ENCODE data around the gene SAMM50.

Gene SAMM50

GRCh38 chr22:43980996-43981395 is 25.8 kb downstream of the SAMM50 start:
- no peak for DNase-seq

DNA sequence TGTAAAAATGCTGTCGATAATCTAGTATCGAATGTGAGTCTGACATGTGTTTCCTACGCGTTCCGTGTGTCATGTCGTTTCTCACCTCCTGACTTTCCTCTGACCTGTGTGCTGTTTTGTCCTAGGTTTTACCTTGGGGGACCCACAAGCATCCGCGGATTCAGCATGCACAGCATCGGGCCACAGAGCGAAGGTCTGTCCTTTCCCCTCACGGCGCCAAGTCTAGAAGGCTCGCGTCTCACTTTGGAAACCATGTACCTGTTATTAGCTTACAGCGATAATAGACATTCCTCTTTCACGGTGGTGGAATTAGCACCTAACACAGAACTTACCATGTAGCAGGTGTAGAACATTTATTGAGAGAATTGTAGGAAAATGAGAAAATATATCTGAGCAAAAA is 28.6 kb downstream of the SAMM50 start:
- no peak for DNase-seq

DNA sequence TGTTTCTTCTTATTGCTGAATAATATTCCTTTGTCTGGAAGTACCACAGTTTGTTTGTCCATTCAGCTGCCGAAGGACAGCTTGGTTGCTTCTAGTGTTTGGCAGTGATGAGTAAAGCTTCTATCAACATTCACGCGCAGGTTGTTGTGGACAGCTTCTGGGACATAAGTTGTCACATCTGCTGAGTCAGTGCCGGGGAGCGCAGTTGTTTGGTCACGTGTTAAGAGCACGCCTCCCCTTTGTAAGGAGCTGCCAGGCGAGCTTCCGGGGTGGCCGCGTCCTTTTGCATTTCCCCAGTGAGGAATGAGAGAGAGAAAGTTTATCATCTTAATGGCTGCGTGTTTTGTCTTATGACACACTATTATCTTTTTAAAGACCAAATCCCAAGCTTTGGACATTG is 30.3 kb downstream of the SAMM50 start:
- DNase-seq = no peak

DNA sequence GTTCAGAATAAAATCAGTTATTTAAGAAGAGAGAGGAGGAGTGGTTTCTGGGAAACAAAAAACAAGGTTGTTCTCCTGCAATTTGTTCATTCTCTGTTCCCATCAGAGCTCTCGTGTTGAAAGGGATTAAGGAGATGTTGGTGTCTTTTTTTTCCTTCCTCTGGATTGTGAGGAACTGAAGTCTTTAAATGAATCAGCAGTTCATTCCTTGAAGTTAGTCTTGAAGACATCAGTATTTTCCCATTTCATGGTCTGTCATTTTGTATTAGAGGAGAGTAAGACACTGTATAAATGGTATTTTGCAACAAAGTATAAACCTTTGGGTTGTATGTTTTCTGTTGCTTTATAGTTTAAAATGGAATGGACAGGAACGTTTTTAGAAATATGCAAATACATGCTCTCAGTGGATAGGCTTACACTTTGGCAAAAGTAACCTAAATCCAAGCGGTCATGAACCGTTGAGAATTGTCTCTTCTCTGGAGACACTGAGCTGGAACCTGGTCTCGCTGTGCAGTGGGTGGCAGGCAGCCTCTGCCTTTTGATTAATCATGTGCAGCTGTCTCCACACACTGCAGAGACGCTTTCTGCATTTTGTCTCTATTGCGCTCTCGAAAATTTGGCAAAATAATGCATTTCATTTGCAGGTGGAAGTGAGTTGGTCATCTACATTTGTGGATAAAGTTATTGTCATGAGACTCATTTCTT is 33.0 kb downstream of the SAMM50 start:
- DNase-seq = no peak

- DNase-seq = no peak
Measured at GRCh38 chr22:43988960-43989359, 33.7 kb downstream of the SAMM50 start.

- no peak for DNase-seq
Measured at GRCh38 chr22:43990044-43990443, 34.8 kb downstream of the SAMM50 start.

GRCh38 chr22:43991316-43992020 is 36.2 kb downstream of the SAMM50 start:
- no peak for DNase-seq

GRCh38 chr22:43992331-43992821 is 37.1 kb downstream of the SAMM50 start:
- DNase-seq = no peak

DNA sequence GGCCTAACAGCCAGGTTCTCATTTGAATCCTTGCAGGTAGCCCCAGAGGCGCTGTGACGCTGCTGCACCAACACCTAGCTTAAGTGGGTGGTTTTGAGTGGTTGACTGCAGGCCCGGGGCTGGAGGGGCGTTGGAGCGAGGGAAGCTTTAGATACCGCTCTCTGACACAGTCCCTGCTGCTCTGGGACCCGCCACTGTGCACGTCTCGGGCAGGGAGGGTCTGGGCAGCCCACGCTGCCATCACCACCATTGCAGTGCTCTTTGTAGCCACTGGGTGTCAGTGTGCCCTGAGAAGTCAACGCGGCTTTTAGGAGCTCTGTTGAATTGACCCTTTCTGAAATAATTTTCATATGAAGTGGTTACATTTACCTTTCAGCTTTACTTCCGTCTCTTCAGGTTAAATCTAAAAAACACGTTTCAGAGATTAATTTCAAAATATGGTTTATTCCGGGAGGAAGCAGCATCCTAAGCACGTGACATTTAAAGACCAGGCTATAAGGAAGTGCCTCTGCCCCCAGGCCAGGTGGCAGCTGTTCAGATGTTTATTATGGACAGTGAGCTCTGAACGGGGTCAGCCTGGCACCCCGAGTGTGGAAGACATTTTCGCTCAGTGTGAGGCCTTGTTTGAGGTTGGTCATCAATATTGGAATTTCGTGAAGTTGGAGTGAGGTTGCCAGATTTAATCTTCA is 38.0 kb downstream of the SAMM50 start:
- peak; percentile 66 for DNase-seq

DNA sequence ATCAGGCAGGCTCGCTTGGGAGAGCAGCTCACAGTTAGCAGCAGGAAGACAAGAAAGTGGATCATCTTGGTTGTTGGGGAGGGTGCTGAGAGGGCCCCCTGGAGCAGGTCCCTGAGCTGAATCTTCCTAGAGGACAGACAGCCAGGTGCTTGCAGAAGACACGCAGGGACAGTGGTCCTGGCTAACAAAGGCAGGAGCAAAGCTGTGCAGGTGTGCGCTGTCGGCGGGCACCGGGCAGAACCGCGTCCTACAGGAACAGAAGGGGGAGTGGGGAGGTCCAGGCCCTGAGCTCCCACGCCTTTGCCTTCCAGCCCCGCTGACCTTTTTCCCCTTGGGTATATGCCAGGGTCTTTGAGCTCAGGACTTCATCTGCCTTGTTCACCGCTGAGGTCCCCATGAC is 38.8 kb downstream of the SAMM50 start:
- DNase-seq = no peak

GRCh38 chr22:43994416-43994815 is 39.2 kb downstream of the SAMM50 start:
- no peak for DNase-seq

- DNase-seq = no peak
Measured at GRCh38 chr22:43995057-43995685, 39.9 kb downstream of the SAMM50 start.

- no peak for DNase-seq
Measured at GRCh38 chr22:43995798-43996169, 40.5 kb downstream of the SAMM50 start.

GRCh38 chr22:43996170-43996980 is 41.1 kb downstream of the SAMM50 start:
- DNase-seq = peak; percentile 79

- DNase-seq = no peak
Measured at GRCh38 chr22:43996981-43997265, 41.7 kb downstream of the SAMM50 start.

DNA sequence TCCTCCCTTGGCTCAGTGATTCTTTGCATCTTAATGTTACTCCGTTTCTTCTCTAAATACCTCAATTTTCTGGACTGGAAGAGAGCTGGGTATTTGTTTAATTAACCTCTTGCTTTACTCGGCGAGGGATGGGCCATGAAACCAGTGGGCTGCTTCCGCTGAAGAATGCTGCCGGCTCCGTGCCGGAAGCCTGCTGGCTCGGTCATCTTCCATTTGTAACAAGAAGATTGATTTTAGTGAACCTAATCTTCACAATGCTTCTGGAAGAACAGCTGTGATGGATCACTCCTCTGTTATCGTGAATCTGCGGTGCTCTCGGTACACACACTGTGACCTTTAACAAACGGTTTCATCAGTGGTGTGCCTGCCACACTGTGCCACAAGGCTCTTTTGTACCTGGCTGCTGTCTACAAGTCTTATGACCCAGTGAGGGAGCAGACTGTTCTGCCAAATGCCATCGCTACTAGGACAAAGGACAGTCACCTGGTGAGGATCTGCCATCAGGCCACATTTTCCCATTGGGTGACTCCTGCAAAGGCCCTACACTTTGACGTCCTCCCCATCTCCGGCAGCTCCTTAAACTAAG is 43.5 kb downstream of the SAMM50 start:
- DNase-seq = no peak

DNA sequence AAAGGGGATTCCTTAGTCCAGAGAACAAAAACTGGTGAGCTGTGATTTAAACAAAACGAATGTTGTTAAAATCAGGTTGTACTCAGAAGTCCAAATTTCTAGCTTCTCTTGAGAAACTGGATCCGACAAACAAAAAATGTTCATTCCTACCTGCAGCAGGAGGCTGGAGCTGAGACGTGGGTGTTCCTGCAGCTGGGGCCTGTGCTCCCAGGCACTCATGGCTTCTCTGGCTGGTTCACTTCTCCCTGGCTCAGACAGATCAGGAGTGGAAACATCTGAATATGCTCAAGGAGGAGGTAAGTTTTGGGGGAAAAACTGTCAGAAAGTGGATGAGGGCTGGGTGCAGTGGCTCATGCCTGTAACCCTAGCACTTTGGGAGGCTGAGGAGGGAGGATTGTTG is 44.1 kb downstream of the SAMM50 start:
- DNase-seq = no peak

DNA sequence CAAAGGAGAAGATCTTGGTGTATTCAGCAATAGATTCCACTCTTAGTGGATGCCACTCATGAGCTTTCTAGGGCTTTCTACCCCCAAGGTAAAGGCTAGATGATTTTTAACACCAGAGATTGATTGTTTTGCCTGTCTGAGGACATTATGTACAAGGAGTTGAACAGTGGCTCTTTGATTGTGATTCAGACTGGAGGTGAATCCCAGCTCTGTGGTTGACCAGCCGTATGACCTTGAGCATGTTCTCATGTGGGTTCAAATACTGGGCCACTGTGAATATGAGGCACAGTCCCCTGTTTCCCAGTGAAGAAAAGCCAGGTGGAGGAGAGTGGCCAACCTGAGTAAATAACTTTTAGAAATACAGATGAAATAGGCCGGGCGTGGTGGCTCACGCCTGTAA is 44.9 kb downstream of the SAMM50 start:
- DNase-seq = no peak

DNA sequence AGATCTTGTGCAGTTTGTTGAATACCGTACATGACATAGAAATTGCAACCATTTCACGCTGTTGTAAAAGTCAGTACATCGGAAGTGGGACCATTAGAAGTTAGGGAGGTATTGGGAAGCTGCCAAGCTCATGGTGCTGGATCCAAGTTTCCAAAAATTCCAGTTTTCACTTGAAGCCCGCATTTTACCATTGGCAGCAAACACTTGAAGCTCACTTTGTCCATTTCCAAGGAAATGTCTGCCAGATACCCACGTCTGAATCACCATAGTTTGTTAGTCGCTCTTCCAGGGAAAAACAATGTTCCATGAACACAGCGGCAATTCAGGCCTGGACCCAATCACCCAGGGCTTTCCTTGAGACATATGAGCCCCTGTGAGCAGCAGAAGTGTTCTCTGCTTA is 46.3 kb downstream of the SAMM50 start:
- DNase-seq = no peak

DNA sequence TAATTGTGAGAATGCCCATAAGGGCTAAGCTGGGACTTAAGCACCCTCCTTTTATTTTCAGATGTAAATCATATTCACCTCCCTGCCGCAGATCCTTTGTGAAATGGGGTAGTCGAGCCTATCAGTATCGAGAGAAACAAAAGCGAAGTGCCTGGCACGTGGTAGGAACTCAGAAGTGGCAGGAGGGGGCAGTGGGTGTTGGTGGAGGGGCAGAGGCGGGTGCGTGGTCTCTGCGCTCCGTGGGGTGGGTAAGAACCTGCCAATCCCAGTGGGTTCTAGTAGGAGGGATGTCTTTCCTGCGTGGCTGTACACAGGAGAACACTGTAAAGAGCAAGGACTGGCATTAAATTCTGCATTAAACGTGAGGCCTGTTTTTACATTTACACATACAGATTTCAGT is 47.1 kb downstream of the SAMM50 start:
- no peak for DNase-seq

DNA sequence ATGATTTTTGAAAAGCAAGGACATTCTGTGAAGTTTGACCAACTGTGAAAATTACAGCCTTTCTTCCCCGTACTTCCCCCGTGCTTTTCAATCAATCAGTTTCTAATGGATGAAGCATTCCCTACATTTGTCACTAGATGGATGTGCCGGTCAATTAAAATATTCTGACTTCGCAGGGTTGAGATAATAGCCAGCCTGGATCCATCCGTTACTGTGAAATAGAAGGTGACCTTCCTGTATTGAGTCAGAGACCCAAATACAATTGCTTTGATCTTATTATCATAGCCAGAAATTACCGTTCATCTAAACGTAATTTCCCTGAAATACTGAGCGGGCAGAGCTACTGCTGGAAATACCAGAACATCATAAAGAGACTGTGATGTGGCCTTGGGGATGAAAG is 47.8 kb downstream of the SAMM50 start:
- DNase-seq = no peak

- no peak for DNase-seq
Measured at GRCh38 chr22:44003405-44004103, 48.3 kb downstream of the SAMM50 start.

Measured in activated CD4-positive, alpha-beta T cell treated with anti-CD3 and anti-CD28 coated beads, Interleukin-10, Interleukin-2, amounts not matched to agents 100 ng/mL and 50 ng/mL, durations not matched to agents 16 hours and 8 hours (primary cell).